RCC 7860 (cell line): ENCODE data around the gene CACNA1E.

Experiments used
- DNase-seq: peaks from one replicate; pipeline ENCODE4 v3.0.0-alpha.2; 2015; ENCODE audit warnings: low spot score
- FAIRE-seq: peaks from 2 replicates; lab custom pipeline; 2012; peaks lifted over from hg19 to GRCh38; lab: Jason Lieb, UNC

Gene CACNA1E

DNA sequence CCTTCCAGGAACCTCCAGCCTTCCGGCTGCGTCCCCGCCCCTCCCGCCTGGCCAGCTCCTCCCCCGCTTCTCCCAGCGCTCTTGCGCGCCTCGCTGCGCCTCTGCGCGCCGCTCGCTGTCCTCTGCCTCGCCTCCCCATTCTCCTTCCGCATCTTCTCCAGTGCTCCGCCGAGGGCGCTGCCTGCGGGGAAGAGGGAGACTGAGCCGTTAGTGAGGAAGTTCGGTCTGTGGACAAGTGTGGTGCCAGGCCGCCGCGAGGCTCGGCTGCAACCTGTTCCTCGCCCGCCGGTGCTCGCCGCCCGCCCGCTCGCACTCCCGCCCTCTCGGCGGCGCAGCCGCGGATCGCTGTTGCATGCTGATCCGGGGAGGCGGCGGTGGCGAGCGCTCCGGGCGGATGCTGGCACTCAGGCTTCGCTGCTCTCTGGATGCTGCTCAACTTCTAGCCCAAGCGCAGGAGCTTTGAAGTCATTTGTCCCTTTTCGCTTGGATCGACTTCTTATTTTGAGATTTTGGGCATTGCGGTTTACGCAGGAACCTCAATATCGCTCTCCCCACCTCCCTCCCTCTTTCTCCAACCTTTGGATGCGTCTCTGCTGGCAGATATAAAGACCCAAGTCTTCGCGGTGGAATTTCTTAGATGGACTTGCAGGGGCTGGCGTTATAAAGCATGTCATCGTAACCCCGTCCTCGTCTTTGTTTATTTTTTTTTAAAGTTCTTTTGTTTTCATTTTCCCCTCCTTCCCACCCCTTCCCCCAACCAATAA is 614 bp upstream of the CACNA1E start:
- FAIRE-seq (no peak), DNase-seq (no peak)

DNA sequence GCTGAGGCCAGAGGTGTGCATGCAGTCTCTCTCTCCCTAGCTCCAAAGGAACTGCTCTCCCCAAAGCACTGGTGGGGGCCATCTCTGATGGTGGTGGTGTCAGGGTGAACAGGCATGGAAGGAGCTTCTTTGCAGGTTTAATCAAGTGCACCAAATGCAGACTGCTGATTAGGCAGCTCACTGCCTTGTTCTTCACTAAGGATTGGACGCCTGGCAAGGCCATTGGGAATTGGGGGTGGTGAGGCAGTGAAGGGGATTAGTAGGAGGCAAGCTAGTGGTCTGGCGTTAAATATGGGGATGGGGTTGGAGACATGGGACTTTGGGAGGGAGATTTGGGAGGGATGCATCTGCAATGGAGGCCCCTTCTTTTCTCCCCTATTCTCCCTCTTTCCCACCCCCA is 1.5 kb downstream of the CACNA1E start:
- DNase-seq (no peak), FAIRE-seq (no peak)

DNA sequence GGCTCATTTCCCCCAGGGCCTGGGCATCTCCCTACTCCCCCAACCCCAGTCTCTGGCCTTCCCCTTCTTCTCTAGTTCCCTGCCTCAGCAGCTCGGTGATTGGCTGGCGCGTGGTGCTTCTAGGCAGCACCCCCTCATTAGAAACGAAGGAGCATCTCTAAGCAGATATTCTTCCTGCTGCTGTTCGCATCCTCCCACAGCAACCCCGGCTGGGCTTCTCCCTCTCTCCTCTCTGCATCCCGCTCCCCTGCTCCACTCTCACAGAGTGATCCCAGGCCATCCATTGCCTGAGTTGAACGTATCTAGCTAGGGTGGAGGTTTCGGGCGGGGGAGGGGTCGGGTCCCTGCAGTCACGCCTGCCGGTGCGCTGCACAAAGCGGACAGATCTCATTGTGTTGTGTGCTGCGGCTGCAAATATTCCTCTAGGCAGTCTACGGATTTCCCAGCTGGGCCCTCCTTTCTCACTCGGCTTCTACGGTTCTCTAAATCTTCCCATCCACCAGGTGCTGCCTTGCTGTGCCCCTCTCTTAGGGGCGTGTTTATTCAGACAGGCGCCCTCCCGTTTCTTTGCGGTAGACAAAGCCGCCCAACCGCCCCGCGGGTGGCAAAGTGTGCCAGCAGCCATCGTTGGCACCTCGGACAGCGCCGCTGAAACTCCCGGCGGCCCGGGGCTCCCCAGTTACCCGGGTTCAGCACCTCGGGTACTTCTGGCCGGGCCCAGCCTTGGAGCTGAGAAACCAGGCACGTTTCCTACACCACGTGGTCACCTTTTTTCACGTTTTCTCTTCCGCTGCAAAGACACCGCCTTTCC is 2.2 kb downstream of the CACNA1E start:
- no peak for FAIRE-seq

DNA sequence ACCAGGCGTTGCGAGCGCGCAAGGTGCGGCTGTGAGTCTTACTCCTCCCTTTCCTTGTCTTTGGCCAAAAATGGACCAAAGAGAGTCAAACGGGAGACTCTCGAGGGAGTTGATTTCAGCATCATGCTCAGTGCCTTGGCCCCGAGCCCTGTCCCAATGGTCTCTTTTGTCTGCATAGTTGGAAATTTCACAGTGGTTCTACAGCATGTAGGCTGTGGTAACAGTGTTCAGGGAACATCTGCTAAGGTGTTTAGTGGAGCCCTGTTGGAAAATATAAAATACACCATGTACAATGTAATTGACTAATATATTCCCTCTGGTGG is 2.7 kb downstream of the CACNA1E start:
- DNase-seq = no peak

More for the DNA sequence above, 2.2 kb downstream of the CACNA1E start:
- no peak for DNase-seq

DNA sequence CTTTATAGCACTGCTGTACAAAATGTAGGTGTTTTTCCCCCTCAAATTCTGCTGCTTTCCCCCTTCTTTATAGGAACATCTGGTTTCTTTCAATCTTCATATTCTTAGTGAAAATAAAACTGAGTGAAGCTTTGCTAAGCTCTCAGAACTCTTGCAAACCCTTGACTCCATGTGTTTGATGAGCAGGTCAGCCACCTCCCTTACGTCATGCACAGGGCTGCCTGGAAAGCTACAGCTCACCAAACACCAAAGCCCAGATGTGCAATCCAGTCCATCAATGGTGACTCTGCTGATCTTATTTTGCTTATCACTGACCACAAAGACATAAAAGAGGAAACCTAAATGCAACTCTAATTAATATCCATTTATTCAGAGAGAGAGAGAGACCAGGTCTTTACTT is 5.5 kb downstream of the CACNA1E start:
- no peak for DNase-seq
- FAIRE-seq = no peak

More for the DNA sequence above, 2.7 kb downstream of the CACNA1E start:
- no peak for FAIRE-seq

DNA sequence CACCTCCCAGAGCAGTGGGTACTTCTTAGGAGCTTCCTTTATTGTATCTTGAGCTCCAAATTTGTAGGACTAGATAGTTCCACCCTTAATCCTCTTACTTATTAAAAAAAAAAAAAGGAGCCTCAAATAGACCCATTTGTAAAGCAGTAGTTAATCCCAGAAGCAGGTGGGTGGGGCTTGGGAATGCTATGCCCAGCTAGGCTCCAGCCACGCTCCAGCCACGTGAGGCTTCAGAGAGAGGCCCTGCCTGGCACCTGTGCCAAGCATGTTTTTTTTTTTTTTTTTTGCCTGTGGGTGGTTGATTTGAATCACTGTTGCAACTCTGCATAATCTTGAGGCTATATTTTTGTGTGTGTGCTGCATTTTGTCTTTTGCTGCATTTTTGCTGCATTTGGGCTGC is 7.0 kb downstream of the CACNA1E start:
- FAIRE-seq = no peak
- DNase-seq = no peak

DNA sequence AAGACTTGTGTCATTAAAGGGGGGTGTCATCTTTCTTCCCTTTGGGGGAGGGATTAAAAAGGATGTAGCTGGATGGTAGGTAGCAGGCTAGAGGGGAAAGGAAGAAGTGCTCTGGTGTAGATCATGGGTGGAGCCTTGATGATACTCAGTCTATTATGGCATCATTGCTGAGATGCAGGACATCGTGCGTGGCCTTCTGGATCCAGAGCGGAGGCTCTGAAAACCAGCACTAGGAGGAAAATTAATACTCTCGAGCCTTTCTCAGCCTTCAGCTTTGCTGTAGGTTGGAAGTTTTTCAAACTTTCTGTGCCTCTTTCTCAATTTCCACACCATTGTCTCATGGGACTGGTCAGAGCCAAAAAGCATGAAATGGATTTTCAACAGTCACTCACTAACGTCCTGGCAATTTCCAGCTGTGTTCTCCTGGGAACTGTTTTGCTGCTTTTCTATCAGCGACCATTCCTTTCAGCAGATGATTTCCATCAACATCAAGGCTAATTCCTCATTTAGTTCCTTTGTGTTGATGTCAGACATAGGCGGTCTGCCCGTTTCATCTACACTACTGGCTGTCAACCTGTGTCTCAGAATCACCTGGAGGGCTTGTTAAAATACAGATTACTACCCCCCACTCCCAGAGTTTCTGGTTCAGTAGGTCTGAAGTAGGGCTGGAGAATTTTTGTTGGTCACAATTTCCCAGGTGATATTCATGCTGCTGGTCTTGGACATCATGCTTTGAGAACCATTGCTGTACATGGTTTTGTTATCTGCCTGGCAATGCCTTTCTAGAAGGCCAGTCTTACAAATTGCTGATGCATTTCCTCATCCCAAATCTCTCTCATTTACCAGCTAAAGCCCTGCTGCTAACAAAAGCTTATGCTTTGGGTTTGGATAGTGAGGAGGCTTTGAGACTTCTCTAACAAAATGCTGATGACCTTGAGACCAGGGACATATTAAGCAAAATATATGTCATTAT is 7.7 kb downstream of the CACNA1E start:
- DNase-seq (no peak), FAIRE-seq (no peak)

DNA sequence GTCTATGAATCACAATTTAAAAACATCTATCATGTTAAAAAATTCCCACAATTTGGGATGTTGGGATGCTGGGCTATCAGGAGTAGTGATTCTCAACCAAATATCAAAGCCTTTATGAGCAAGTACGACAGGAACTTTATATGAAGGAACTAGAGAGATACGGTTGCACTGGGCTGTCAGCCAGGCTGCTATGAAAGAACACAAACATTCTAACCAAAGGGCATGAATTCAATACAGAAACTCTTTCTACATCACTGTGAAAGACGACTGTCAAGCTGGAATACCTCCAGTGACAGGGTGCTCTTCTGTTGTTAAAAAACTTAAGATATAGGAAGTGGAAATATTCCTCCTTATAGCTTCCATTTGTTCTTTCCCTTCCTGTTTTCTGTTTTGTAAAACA is 9.8 kb downstream of the CACNA1E start:
- no peak for DNase-seq
- FAIRE-seq = no peak

DNA sequence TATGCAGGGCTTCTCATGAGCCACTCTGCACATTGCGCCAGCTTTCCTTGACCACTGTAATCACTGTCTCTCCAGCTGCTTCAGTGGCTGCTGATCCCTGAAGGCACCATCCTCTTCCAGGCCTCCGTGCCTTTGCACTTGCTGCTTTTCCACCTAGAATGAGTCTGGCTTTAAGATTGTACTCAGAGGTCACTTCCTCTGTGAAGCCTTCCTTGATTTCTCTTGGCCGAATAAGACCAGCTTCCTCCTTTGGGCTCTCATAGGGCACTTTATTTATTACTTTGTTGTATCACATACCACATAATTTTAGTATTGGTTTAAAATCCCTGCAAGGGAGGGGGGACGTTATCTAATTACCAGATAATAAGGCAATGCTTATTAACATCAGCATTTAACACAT is 10.6 kb downstream of the CACNA1E start:
- no peak for FAIRE-seq
- DNase-seq = no peak

DNA sequence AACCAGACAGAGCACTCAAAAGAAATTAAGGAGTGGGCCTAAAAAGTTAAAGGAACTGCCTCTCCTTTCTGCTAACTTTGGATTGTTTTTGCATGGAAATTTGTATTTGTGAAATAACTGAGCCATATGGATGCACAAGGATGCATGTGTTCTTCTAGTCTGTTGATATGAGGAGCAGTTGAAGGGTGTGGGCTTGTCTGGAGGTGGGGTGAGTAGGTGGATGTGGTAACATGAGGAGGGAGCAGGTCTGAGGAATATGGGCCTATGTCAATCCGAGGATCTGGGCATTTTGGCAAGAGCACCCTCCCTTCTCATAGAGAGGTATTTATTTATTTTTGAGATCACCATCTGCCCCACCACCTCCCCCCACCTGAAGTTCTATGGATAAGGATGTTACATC is 13.4 kb downstream of the CACNA1E start:
- DNase-seq = no peak
- no peak for FAIRE-seq

DNA sequence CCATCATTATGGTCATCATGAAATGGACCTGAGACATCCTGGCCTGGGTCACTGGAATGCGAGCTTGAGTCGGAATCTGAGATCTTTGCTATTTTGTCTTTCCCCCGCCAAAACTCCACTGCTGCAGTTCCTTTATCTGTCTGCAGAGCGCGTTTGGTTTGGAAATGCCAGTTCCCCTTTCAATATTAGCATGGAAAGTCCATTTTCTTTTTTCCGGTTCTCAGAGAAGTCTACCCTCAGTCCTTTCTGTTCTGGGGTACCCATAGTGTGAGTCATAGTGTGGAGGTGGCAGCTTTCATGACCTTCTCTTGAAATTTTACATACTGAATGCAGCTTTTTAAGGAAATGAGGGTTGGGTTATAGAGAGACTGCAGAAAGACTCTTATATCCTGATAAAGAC is 14.6 kb downstream of the CACNA1E start:
- no peak for DNase-seq
- FAIRE-seq = no peak

DNA sequence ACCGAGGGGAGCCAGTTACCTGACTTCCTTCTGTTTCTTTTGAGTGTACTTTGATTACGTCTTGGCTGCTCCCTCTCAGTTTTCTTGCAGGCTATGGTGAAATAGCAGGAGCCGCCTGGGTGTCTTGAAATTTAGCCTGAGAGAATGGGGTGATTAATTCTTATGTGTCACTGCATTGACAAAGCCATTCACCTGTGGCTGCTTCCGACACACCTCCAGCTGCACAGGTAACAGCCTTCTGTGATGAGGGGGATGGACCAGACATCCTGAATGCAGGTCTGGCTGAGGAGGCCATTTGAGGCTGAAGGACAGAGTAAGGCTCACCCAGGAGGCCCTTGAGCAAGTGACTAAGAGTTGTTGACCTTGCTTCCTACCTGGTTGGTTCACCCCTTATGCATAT is 16.5 kb downstream of the CACNA1E start:
- no peak for FAIRE-seq

DNA sequence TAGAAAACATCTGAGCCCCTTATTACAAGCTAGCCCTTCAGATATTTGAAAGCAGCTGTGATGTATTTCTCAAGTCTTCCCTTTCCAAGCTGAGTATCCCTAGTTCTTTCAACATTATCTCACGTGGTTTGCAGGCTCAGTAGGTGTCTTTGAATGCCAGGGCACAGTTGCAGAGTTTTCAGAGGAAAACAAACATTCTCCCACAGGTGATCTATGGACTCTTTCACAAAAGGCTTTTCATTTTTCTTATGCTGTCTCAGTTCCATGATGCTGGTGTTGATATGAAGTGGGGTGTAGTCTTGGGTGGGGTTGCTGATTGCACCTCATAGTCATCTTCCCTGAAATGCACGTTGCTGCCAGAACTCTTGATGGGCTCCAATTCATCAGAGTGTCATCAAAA is 17.3 kb downstream of the CACNA1E start:
- no peak for FAIRE-seq
- DNase-seq = no peak

More for the DNA sequence above, 16.5 kb downstream of the CACNA1E start:
- no peak for DNase-seq

DNA sequence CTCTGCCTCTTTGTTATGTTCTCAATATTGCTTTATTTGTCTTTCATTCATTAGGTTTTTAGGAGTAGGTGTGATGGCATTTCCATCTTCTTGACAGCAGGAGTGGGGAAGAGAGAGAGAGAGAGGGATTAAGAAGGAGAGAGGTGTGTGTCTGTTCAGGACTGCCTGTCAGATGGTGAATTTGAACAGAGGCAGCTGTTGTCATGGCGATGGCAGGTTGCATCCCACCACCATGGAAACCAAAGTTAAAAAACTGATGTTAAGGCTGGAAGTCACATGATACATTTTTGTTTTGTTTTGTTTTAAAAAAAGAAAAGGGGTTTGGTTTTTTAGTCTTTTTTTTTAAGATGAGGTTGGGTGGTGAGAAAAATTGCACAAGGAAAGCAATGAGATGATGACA is 18.3 kb downstream of the CACNA1E start:
- FAIRE-seq (no peak), DNase-seq (no peak)

DNA sequence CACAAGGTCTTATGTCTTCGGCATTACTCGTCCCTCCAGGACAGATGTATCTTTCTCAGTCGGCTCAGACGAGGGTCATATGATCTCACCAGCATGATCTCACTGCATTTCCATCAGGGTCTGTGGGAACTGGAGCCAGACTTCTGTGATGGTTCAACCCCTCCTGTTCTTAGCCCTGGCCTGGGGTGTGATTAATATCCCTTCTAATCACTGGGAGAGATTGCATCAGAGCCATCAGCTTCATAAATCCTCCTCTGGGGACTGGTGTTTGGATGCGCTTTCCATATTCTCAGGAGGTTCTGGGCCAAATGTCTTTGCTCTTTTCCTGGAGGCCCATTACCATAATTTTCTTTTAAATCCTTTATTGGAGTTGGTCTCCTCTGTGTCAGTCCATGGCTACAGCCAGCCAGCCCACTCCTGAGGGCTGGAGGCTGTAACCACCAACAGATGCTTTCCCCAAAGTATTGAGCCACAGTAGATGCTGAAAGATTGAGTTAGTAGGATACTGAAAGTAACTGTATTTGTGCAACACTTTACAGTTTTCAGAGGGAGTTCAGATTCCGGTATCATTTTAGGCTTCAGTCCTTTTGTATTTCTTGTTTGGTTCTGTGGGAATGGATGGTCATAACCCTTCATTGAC is 20.0 kb downstream of the CACNA1E start:
- FAIRE-seq (no peak), DNase-seq (no peak)

DNA sequence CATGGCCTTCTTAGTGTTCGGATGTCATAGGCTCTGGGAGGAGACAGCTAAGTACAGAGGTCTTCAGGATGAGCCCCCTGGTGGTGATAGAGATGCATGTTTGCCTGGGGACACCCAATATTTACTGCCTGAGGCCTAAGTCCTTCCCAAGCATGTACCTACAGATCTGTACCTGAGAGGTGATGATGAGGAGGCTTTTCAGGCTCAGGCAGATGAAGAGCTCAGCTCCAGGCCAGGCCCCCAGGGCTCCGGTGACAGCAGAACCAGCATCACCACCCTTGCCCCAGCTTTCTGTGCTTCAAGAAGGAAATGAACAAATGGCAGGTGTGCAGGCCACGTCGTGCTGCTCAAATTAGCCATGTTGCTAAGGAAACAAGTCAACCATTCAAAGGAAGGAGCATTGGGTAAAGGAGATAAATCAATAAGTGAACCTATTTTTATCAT is 21.1 kb downstream of the CACNA1E start:
- FAIRE-seq (no peak), DNase-seq (no peak)

DNA sequence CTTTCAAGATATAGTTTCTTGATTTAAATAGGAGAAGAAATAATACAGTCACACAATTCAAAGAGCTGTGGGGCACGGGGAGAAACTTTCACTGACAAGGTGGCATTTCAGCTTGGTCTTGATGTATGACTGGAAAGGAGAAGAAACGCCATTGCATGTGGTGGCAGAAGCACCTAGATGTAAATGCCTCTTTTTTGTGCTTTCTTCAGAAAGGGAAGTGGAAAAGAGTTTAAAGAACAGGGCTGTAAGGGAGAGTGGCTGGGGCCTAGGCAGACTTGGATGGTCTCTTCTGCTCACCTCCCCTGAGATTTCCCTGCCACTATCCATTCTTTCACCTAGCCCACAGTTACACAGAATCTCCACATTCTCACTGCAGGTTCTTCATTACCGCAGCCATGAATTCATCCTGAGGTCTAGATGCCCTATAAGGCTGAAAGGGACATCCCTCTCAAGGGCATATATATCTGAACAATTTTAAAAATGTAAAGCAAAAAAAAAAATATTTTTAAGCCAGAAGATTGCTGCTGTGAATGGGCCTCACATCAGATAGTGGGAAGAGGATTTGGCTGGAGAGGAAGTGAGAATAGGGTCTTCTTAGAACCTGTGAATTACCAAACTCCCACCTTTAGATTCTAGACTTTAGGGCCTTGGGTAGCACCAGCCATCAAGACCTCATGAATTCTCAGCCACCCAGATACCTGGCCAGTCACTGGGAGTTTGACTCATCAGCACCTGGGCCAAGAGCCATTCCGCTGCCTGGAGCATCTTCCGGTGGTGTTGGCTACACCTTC is 23.4 kb downstream of the CACNA1E start:
- no peak for FAIRE-seq
- no peak for DNase-seq

DNA sequence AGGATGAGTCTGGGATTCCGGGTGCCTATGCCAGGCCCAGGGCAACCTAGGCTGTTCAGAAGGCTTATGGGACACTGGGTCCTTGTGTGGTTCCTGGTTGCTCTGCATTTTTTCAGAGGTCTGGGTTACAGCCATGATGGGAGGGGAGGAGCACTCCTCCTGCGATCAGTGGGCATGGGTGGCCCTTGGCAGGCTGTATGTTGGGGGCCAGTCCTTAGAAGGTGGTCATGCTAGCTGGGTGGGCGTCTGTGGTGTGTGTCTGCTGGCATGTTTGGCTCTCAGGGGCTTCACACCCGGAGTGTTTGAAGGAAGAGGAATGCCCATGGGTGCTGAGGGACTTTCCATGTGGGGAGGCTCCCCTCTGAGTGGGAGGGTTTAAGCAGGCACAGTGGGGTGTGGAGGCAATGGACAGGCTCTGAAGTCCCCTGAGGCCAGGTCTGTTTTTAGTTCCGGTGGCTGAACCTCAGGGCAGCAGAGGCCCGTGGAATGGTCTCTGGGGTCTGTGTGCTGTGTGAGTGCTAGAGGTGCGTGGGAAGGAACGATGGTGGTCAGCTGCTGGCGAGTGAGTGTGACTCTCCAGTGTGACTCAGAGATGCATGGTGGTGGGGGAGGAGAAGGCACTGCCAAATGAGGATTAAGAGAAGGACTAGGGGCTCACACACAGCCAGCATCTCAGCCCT is 25.3 kb downstream of the CACNA1E start:
- no peak for FAIRE-seq
- DNase-seq = no peak

DNA sequence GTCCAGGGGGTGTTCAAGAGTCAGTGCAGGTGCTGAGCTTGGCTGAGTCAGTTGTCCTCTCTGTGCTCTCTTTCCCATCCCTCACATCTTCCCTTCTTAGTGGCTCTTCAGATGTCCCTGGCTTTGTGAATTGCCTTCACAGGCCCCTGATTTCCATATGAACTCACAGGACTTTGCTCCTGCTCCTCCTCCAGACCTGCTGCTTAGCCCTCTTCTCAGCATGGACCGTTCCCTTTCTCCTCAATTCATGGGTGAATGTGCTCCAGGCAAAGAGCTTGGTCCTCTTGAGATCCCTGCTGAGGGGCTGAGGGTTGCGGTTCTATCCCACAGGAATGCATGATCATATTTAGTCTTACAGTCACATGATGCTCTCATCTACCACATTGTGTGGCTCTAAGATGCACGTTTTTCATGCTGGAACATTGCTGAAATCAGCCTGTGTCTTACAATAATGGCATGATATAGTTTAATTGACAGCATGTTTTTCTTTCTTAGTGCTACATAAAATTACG is 30.5 kb downstream of the CACNA1E start:
- FAIRE-seq (no peak), DNase-seq (no peak)
